Pons (tissue), 1 donor: ENCODE data around the gene TIAM2.
"Not testable (repeated sequence)": the region's sequence is repeated elsewhere in the genome, so short reads cannot be mapped to it uniquely, and the experiment has no call there.

ENCODE experiments used
- DNase-seq: peaks from one replicate; pipeline ENCODE4 v3.0.0-alpha.2; 2016; ENCODE audit warnings: low spot score

TIAM2 gene

DNA sequence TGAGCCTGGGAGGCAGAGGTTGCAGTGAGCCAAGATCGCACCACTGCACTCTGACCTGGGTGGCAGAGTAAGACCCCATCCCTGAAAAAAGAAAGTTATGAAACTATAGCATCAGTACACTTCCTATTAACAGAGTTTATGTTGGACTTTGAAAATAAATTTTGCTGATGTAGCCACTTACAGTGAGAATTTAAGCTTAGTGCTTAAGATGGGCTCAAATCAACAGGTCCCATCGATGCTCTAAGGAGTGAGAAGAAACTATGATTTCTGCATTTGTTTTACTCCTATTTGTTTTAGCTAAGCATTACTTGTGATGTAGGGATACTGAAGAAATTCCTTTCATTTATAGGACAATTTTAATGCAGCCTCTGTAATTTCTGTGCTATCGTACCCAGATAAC, 175.4 kb downstream of the TIAM2 start:
- DNase-seq = no peak

GRCh38 chr6:155171109-155171746, 176.1 kb downstream of the TIAM2 start:
- peak; percentile 63 for DNase-seq

DNA sequence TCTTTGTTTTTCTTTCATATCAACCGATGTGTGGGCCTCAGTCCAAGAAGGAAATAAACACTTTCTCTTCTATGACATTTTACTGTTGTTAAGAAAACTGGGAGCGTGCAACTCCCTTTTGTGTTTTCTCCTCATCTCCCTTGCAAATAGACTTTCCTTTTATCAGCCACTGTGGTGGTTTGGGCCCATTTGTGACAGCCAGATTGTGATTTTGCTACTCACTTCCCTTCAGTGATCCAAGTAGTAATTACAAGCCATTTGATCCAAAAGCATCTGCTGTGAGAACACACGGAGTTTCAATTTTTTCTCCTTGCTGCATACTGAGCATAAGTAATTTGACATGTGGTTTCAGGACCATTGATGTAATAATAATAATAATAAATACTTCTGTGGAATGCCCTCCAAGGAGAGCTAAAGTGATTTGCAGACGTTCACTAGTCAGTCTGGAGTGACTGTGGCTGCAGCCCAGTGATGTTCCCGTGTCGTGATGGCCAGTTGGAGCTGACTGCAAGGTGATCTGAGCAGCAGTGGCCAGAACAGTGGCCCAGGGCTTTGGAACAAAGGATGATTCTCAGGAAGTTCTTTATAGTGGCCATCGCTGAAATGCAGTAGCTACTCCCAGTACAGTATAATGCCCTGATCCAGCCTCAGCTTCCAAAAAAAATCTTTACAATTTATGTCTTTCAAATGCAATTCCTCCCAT, 176.8 kb downstream of the TIAM2 start:
- DNase-seq = peak; percentile 49

DNA sequence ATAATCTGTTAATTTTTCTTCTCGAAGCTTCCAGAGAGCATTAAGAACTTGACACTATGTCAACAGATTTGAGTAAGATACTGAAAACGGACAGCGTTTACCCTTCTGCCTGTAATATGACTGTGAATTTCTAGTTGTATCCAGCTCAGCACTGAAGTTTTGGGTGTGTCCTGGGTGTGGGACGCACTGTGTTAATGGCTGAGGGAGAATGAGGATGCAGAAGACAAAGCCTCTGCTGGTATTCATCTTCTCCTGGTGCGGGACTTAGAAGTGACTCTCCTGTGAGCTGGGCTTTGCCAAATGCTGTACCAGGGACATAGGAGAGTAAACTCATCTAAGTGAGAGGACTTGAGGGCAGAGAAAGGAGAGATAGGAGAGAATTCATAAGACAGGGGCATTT, 178.4 kb downstream of the TIAM2 start:
- DNase-seq = no peak

DNA sequence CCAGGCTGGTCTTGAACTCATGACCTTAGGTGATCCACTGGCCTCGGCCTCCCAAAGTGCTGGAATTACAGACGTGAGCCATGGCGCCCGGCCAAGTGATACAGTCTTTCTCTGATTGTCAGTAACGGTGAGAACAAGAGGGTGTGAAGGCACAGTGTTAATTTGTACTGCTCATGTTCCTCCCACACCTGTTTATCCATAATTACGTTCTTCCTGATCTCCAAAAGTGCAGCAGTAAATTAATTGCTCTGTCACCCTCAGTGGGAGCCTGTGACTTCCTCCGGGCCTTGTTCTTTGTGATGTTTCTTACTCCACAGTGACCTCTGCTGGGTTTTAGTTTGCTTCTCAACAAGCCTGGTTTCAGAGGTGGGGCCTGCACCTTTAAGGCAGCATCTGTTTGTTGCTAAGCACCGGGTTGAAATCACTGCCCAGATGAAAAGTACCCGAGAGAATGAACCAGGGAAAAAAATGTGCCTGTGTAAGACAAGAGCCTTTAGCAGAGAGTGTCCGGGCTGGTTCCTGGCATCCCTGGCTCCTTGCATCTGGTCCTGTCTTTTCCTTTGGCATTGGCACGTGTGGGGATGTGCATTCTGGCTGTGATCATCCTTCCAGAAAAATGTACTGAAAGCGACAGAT, 179.6 kb downstream of the TIAM2 start:
- peak; percentile 93 for DNase-seq

DNA sequence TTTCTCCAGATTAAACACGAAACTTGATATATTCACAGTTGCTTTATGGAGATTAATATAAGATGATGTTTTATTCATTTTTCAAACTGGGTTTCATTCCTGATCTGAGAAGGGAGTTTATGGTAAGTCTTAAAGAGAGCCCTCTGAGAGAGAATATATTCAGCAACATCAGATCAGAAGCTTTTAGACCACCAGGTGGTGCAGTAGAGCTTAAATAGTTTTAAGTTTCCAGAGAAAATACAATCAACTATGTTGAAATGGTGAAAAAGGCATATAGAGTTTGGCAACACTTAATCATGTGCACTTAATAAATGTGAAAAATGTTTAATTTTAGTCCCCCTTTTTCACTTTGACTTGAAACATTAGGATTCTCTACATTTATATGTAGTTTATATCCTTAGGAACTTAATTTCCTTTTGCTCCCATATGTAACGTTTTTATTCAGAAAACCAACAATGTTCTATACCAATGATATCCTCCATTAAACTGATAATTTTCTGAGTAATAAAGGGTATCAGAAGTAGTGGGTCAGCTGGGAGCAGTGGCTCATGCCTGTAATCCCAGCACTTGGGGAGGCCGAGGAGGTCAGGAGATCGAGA, 182.3 kb downstream of the TIAM2 start:
- DNase-seq = peak; percentile 82

GRCh38 chr6:155181498-155181897, 186.4 kb downstream of the TIAM2 start:
- no peak for DNase-seq

DNA sequence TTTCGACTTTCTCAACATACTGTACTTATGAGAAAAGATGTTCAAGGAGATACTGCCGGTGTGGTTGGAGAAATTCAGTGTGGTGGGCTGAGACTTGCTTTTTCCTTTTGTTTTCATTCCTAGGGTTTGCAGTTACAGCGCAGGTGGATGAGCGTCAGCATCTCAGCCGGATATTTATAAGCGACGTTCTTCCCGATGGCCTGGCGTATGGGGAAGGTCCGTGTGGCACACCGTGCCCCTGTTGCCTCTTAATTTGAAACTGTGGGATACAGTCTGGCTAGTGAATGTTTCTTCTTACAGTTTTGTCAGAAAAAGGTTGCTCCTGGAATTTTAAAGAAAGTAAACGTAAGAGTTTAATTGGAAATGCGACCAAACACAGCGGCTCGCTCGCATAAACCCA, 187.0 kb downstream of the TIAM2 start:
- DNase-seq = no peak

DNA sequence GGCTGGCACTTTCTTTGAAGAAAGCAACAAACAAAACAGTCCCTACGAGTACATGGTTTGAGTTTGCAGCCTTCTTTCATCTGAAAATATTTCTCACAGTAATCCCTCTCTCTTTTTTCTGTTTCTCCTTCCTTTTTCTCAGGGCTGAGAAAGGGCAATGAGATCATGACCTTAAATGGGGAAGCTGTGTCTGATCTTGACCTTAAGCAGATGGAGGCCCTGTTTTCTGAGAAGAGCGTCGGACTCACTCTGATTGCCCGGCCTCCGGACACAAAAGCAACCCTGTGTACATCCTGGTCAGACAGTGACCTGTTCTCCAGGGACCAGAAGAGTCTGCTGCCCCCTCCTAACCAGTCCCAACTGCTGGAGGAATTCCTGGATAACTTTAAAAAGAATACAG, 188.0 kb downstream of the TIAM2 start:
- DNase-seq = no peak

- not testable (repeated sequence) for DNase-seq
These were observed 189.9 kb downstream of the TIAM2 start for GRCh38 chr6:155185041-155185440.

DNA sequence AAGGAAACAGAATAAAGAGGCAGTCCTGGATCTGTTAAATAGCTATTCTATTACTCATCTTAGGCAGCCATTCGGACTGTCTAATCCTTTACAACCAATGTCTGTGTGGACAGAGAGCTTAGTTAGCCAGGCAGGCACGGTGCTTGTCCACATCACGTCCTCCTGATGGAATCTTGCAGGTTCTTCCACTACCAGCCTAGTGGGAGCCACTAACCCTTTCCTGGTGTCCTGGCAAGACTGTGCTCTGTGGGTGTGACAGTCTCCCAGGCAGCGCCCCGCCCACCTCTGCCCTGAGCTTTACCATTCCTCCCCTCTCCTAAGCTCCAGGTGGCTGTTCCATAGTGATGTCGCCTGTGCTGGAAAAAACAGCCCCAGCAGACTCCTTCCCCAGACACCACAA, 190.4 kb downstream of the TIAM2 start:
- DNase-seq = no peak

GRCh38 chr6:155186052-155186658, 191.0 kb downstream of the TIAM2 start:
- no peak for DNase-seq

GRCh38 chr6:155187106-155187505, 192.0 kb downstream of the TIAM2 start:
- DNase-seq = no peak

GRCh38 chr6:155187994-155188706, 193.0 kb downstream of the TIAM2 start:
- no peak for DNase-seq

DNA sequence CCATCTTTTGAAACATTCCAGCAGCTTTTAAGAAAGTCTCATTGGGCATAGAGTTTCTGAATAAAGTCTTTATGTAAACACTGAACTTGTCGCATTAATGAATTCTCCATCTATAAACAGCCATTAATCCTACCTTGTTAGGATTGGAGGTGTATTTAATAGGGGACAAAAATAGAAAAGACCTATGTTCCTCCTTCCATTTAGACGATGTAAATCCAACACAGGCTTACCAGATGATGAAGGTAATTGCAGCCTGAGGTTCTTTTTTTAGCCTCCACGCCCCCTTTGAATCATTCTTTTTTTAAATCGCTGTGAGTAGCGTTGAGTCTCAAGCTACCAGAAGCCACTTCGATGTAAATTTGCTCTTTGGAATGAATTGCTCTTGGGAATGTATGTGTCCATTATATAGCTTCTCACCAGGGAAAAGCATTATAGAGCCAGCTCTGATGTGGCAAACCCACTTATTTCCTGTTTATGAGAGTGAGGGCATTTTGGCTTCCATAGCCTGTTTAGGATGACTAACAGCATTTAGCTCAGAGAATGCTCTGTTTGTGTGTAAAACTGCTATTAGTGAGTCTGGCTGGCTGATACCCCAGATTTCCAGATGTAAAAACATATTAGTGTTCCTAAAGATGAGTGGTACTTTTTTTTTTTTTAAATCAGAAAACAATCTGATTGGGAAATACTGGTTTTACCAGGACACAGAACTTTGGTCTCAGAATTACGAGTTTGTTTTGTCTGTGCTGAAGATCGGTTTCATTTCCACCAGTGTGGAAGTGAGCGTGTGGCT, 193.8 kb downstream of the TIAM2 start:
- DNase-seq = peak; percentile 53

- DNase-seq = no peak
These were observed 195.6 kb downstream of the TIAM2 start for GRCh38 chr6:155190677-155191076.

DNA sequence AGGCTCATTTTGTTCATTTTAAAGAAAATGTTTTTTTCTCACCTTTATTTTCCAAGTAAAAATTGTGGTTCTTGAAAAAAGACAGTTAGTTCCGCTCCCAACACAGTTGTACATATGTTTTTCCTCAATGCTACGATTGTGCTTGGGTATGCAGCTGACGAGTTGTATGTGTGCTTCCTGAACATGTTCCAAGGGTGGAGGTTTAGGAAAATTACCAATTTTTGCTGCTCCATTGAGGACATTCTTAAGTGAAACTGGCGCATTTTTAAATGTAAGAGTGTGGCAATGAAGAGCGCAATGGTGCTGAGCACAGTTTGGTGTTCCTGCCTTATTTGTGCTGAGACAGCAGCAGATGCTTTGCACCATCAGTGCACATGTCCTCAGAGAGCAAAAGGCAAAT, 198.4 kb downstream of the TIAM2 start:
- DNase-seq = no peak

- DNase-seq = no peak
These were observed 199.3 kb downstream of the TIAM2 start for GRCh38 chr6:155194399-155194798.

- DNase-seq = no peak
These were observed 200.8 kb downstream of the TIAM2 start for GRCh38 chr6:155195903-155196302.

DNA sequence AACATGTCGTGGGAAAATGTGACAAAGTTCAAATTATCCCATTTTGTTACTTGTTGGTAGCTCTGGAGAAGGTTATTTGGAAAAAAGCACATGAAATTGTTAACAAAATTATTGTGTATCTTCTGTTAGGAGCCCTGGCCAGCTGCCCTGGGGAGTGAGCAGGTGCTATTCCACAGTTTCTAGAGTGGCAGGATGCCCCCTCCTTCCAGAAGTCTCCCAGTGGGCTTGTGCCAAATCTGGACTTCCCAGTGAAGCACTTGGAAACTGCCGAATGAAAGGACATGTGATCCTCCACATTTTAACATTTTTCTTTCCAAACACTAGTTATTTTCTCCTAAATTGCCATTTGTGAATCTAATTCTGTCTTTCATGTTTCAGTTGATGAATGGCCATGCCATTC, 201.8 kb downstream of the TIAM2 start:
- no peak for DNase-seq

DNA sequence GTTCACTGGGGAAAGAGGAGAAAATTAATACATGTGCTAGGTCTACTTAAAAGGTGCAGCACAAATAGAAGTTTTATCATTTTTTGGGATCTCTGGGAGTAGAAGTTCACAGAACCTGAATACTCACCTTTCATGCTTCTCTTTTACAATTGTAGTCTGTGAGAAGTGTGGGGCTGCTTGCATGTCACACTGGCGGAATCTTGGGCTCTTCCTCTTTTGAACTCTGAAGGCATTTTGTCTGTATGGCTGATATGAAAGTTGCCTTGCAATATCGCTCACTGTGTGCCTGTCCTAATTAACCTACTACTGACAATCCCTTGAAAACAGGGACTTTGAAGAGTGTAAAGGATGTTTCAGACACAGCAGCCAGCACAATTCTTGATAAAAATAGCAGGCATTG, 202.8 kb downstream of the TIAM2 start:
- DNase-seq = no peak
